ENCODE data around the gene WASHC4. TPM values are rescaled to one million over a fixed set of nuclear protein-coding genes. Genes with fewer than 3 reads are reported as not detected.

The WASHC4 gene
- total and polyA plus RNA-seq, 10 of the 15 experiments (the other 5 are each of a cell fraction or from before 2014, with no cell fraction given): 16.0 to 50.6 (median 34.0) TPM

DNA sequence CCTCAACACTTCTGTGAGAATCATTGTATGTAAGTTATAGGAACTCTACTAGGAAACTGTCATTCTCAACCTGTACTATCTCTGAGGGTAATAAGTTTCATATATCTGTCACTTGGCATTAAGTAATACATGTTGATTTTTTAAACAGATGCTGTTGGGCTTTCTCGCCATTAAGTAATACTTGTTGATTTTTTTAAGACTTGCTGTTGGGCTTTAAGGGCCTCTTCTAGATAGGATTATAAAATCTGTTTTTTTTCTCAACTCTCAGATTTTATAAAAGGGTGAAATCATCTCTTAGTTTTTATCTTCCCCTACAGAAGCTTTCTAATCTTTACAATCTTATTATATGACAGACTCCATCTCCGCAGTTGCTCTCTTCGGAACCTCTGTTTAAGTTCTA is 5.6 kb downstream of the WASHC4 start:
- in situ Hi-C loops (cut with MboI): no loop called here
- H3K4me2 ChIP-seq (ENCODE audit: control insufficient read depth, insufficient read depth): peak overlapping the region; percentile 25; the same call in 1 of the 2 replicates
- TF ChIP-seq EZH2 (IDR thresholded peaks at IDR 0.05; ENCODE audit: borderline replicate concordance, control insufficient read depth, low read depth, low read length) (no peak), SPI1 (IDR thresholded peaks at IDR 0.05; ENCODE audit: borderline replicate concordance, insufficient read depth, low read depth, low read length) (no peak), USF1 (IDR thresholded peaks at IDR 0.05; ENCODE audit: borderline replicate concordance, extremely low read length, insufficient read depth, low read depth, low read length) (no peak), YBX1 (IDR thresholded peaks at IDR 0.05) (no peak), ZNF217 (IDR thresholded peaks at IDR 0.05) (no peak), SKIL (IDR thresholded peaks at IDR 0.05; ENCODE audit: low read depth, poor library complexity, severe bottlenecking) (no peak), EP300 (IDR thresholded peaks at IDR 0.05; ENCODE audit: borderline replicate concordance in 1 of 2, control insufficient read depth in 1 of 2, low read depth in 2 of 2, low read length in 2 of 2) (no peak)
- SMC1A ChIA-PET (ENCODE audit: uncharacterized antibody, unreplicated experiment): no interaction called here
- RAD21 ChIA-PET (ENCODE audit: unreplicated experiment): no interaction called here
- CTCF ChIA-PET: no interaction called here
- no peak for FAIRE-seq
- no peaks in the 10 kb centered on the region; the same call in 1 of the 2 replicates for H3K4me1 ChIP-seq (ENCODE audit: control insufficient read depth, insufficient read depth, low read length)
- ATAC-seq: no peak
- H3K27me3 ChIP-seq (replicated peaks in 1 of 2; ENCODE audit: control insufficient read depth in 2 of 2, insufficient read depth in 2 of 2, low read length in 1 of 2): no peaks in the 10 kb centered on the region
- POLR2A ChIA-PET: no interaction called here
- peaks cover 0 to 13% of the 10 kb centered on the region in 2 experiments; a peak in 1 of 4 replicates for H3K36me3 ChIP-seq (ENCODE audit: control insufficient read depth in 2 of 2, insufficient read depth in 2 of 2, low read length in 1 of 2)
- no peaks in the 10 kb centered on the region for H4K20me1 ChIP-seq (ENCODE audit: control insufficient read depth, insufficient read depth)
- H2AFZ ChIP-seq (ENCODE audit: control insufficient read depth, low read depth, low read length): no peak overlapping the region
- no peak overlapping the region for H3K4me3 ChIP-seq
- 98% methylated on average over 3 of the region's 3 CpGs for WGBS (ENCODE audit: insufficient coverage, insufficient replicate concordance, low lambda C conversion rate, missing lambda C conversion rate)
- no peak overlapping the region for H3K27ac ChIP-seq (ENCODE audit: control insufficient read depth, insufficient read depth)
- peaks cover 60% of the 10 kb centered on the region for H3K79me2 ChIP-seq (ENCODE audit: control insufficient read depth, insufficient read depth, low read length)
- intact Hi-C loops (cut with micrococcal nuclease; ENCODE audit: unreplicated experiment): no loop called here
- no peak for DNase-seq (ENCODE audit: low read depth, low spot score)
- no peak overlapping the region for H3K9ac ChIP-seq (ENCODE audit: control insufficient read depth, insufficient read depth, low read length)
- H3K9me3 ChIP-seq (replicated peaks; ENCODE audit: control insufficient read depth, insufficient read depth, low read length): peaks cover 4% of the 10 kb centered on the region; the same call in 2 of the 3 replicates
- BruUV-seq (replicated peaks): no TSS peak
